DMS 273 (cell line): ENCODE measurements around the gene APPL2.
"Not testable (repeated sequence)": the region's sequence is repeated elsewhere in the genome, so short reads cannot be mapped to it uniquely, and the experiment has no call there.

ENCODE experiments used
- DNase-seq: peaks from one replicate; lab custom pipeline; 2025; ENCODE audit not compliant: unreplicated experiment; lab: John Stamatoyannopoulos, UW

APPL2 gene

GRCh38 chr12:105256431-105256830 is 20.5 kb upstream of the APPL2 start:
- not testable (repeated sequence) for DNase-seq

- DNase-seq = no peak
These were observed 20.0 kb upstream of the APPL2 start for GRCh38 chr12:105256011-105256410.

- no peak for DNase-seq
These were observed 18.0 kb upstream of the APPL2 start for GRCh38 chr12:105253866-105254513.

GRCh38 chr12:105252901-105253300 is 16.9 kb upstream of the APPL2 start:
- DNase-seq = no peak

- not testable (repeated sequence) for DNase-seq
These were observed 9.9 kb upstream of the APPL2 start for GRCh38 chr12:105245776-105246427.

GRCh38 chr12:105245291-105245690 is 9.3 kb upstream of the APPL2 start:
- DNase-seq = no peak

- DNase-seq = no peak
These were observed 4.3 kb upstream of the APPL2 start for GRCh38 chr12:105240228-105240627.

GRCh38 chr12:105239304-105239703 is 3.3 kb upstream of the APPL2 start:
- DNase-seq = no peak

GRCh38 chr12:105237666-105238065 is 1.7 kb upstream of the APPL2 start:
- no peak for DNase-seq

- no peak for DNase-seq
These were observed 668 bp downstream of the APPL2 start for GRCh38 chr12:105235281-105235731.

- no peak for DNase-seq
These were observed 1.8 kb downstream of the APPL2 start for GRCh38 chr12:105234197-105234596.

- DNase-seq = no peak
These were observed 2.7 kb downstream of the APPL2 start for GRCh38 chr12:105233041-105233905.

- DNase-seq = no peak
These were observed 4.6 kb downstream of the APPL2 start for GRCh38 chr12:105231396-105231795.

GRCh38 chr12:105229371-105229770 is 6.6 kb downstream of the APPL2 start:
- DNase-seq = no peak

- no peak for DNase-seq
These were observed 7.0 kb downstream of the APPL2 start for GRCh38 chr12:105228966-105229365.

- no peak for DNase-seq
These were observed 7.5 kb downstream of the APPL2 start for GRCh38 chr12:105228494-105228893.

- no peak for DNase-seq
These were observed 8.1 kb downstream of the APPL2 start for GRCh38 chr12:105227879-105228278.

GRCh38 chr12:105226219-105226618 is 9.8 kb downstream of the APPL2 start:
- DNase-seq = no peak

- DNase-seq = no peak
These were observed 10.4 kb downstream of the APPL2 start for GRCh38 chr12:105225505-105226015.

GRCh38 chr12:105224399-105224798 is 11.6 kb downstream of the APPL2 start:
- DNase-seq = no peak

- no peak for DNase-seq
These were observed 12.1 kb downstream of the APPL2 start for GRCh38 chr12:105223884-105224283.
